ENCODE data around the gene SHROOM2. TPM values are rescaled to one million over a fixed set of nuclear protein-coding genes. Genes with fewer than 3 reads are reported as not detected.

SHROOM2 gene
- total and polyA plus RNA-seq, 2 of the 4 experiments (the other 2 are of a cell fraction), result 8.1 to 14.2 TPM

GRCh38 chrX:9906919-9907318 is 120.7 kb downstream of the SHROOM2 start:
- DNase-seq, result no peak
- Histone ChIP-seq H3K9me1 (ENCODE audit: insufficient read depth, low read length) (peaks cover 3% of the 10 kb centered on the region; the same call in 1 of the 2 replicates), H4K20me1 (ENCODE audit: insufficient read depth, low read length) (no peaks in the 10 kb centered on the region), H3K4ac (ENCODE audit: low read depth, low read length) (peak overlapping the region; percentile 93), H2BK5ac (ENCODE audit: low read depth, low read length, poor library complexity, severe bottlenecking) (peak overlapping the region; percentile 84), H2AK9ac (replicated peaks; ENCODE audit: low read depth, low read length, poor library complexity) (peak overlapping the region; percentile 43), H3K23ac (ENCODE audit: low read depth, low read length) (no peak overlapping the region), H4K5ac (ENCODE audit: low read depth, low read length) (peak overlapping the region; percentile 55), H3K9ac (ENCODE audit: low read depth, low read length) (no peak overlapping the region), H2AFZ (replicated peaks; ENCODE audit: low read length, poor library complexity) (no peak overlapping the region), H4K8ac (ENCODE audit: low read depth in 2 of 2, low read length in 2 of 2) (peak overlapping the region; percentile 66 to 85; a peak in 2 of 4 replicates), H3K4me2 (ENCODE audit: low read depth, low read length) (no peak overlapping the region), H2BK20ac (ENCODE audit: low read depth, low read length) (peak overlapping the region; percentile 94), H3K79me1 (ENCODE audit: low read depth in 1 of 2, low read length in 2 of 2) (peaks cover 3 to 37% of the 10 kb centered on the region in 2 experiments; a peak in 3 of 4 replicates), H3K18ac (ENCODE audit: low read depth, low read length) (peak overlapping the region; percentile 74; the same call in 1 of the 2 replicates), H2AK5ac (ENCODE audit: low read depth, low read length) (peak overlapping the region; percentile 93; the same call in 1 of the 2 replicates), H3K36me3 (ENCODE audit: control insufficient read depth, insufficient read depth, low read length) (no peaks in the 10 kb centered on the region), H2BK120ac (ENCODE audit: low read depth, low read length) (peak overlapping the region; percentile 89), H3K4me1 (ENCODE audit: control insufficient read depth, insufficient read depth, low read length) (peaks cover 31% of the 10 kb centered on the region), H2BK15ac (ENCODE audit: low read depth, low read length) (peak overlapping the region; percentile 49; the same call in 1 of the 3 replicates), H3K56ac (ENCODE audit: extremely low read depth, insufficient read depth, low read length) (no peak overlapping the region; the same call in 1 of the 2 replicates), H3K4me3 (ENCODE audit: insufficient read depth, low read depth, low read length) (no peak overlapping the region), H3K14ac (replicated peaks; ENCODE audit: low read depth, low read length) (peak overlapping the region; percentile 75; the same call in 1 of the 2 replicates), H3K9me3 (ENCODE audit: control insufficient read depth, insufficient read depth, low read length) (no peaks in the 10 kb centered on the region), H4K91ac (ENCODE audit: insufficient read depth, low read depth, low read length) (peak overlapping the region; percentile 86), H3K27ac (ENCODE audit: insufficient read depth, low read length) (peak overlapping the region; percentile 64), H3K27me3 (ENCODE audit: control insufficient read depth, insufficient read depth, low read length) (no peaks in the 10 kb centered on the region)
- ChIA-PET POLR2A (ENCODE audit: unreplicated experiment) (no interaction called here), CTCF (no interaction called here)
- intact Hi-C loops (cut with micrococcal nuclease), result no loop called here
- no peak for ATAC-seq (ENCODE audit: low read depth)
- dilution Hi-C loops (cut with HindIII; ENCODE audit: low sequenced_read_pairs, unreplicated experiment), result no loop called here
- no peak for TF ChIP-seq CTCF (conservative IDR thresholded peaks at IDR 0.05; ENCODE audit: low read depth, low read length)
- TF ChIP-seq ELK1 (IDR thresholded peaks at IDR 0.05; ENCODE audit: borderline replicate concordance, low read depth, low read length), result no peak
- TF ChIP-seq POLR2A (IDR thresholded peaks at IDR 0.05; ENCODE audit: low read depth, low read length), result no peak
- TF ChIP-seq MAZ (IDR thresholded peaks at IDR 0.05; ENCODE audit: borderline replicate concordance, low read depth, low read length), result no peak
- no peak for TF ChIP-seq MXI1 (IDR thresholded peaks at IDR 0.05; ENCODE audit: borderline replicate concordance, low read depth, low read length)
- TF ChIP-seq CEBPB (IDR thresholded peaks at IDR 0.05; ENCODE audit: low read depth, low read length), result no peak
- no peak for TF ChIP-seq CHD1 (IDR thresholded peaks at IDR 0.05; ENCODE audit: low read depth, low read length)
- no peak for TF ChIP-seq BHLHE40 (IDR thresholded peaks at IDR 0.05; ENCODE audit: low read depth, low read length)
- TF ChIP-seq MAFK (IDR thresholded peaks at IDR 0.05; ENCODE audit: low read depth, low read length), result no peak
- TF ChIP-seq USF2 (IDR thresholded peaks at IDR 0.05; ENCODE audit: low read depth, low read length), result no peak
- no peak for TF ChIP-seq RFX5 (IDR thresholded peaks at IDR 0.05; ENCODE audit: low read depth, low read length)
- no peak for TF ChIP-seq RAD21 (IDR thresholded peaks at IDR 0.05; ENCODE audit: low read length)
- no peak for TF ChIP-seq RCOR1 (IDR thresholded peaks at IDR 0.05; ENCODE audit: insufficient replicate concordance, low read length)
- TF ChIP-seq NFE2L2 (IDR thresholded peaks at IDR 0.05; ENCODE audit: low read depth, low read length), result no peak
- no peak for TF ChIP-seq SMC3 (IDR thresholded peaks at IDR 0.05; ENCODE audit: low read depth, low read length)
- TF ChIP-seq FOS (IDR thresholded peaks at IDR 0.05; ENCODE audit: low read depth, low read length), result no peak
- in situ Hi-C loops (cut with MboI; ENCODE audit: low sequenced_read_pairs), result no loop called here
- 74% methylated on average over 5 of the region's 10 CpGs; no CpG with 5 or more reads in 1 of the 2 experiments for WGBS, 2 experiments (ENCODE audit: extremely low coverage in 2 of 2, insufficient read length in 1 of 2)
- no TSS peak for BruUV-seq (replicated peaks)
